Fibroblast of pulmonary artery (primary cell): Measurements from ENCODE around the gene SOCS6.
"Not testable (repeated sequence)": the region's sequence is repeated elsewhere in the genome, so short reads cannot be mapped to it uniquely, and the experiment has no call there.

Experiments
- DNase-seq: peaks from one replicate; pipeline ENCODE4 v3.0.0-alpha.2; 2010; ENCODE audit warnings: low read depth
- H3K4me3 ChIP-seq: replicated peaks from 2 replicates; pipeline ENCODE4 v1.5.1; 2011; ENCODE audit warnings: low read depth, mild to moderate bottlenecking, control low read depth, low read length, moderate library complexity
- TF ChIP-seq, protein P1 (sequence below): IDR thresholded peaks from 2 replicates; pipeline ENCODE4 v1.5.1; 2011; ENCODE audit warnings: mild to moderate bottlenecking, control low read depth, low read length, inconsistent platforms; ENCODE audit errors: missing control alignments

SOCS6 gene

DNA sequence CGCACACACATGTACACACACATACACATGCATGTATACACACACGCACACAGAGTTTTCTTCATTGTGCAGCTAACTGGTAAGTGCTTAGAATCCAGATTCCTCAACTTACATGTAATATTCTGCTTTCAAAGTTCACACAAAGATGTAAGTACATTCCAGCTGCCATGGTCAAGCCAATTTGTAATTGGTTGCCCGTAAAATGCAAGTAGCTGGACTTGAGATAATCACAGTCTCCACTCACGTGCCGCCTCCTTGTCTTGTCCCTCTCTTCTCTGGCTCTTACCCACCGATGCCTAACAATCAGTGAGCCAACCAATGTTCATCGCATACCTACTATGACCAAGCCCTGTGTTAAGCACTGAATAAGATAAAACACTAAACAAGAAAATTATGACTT lies 77.8 kb downstream of the SOCS6 start:
- no peak overlapping the region for H3K4me3 ChIP-seq
- TF ChIP-seq, protein P1, sequence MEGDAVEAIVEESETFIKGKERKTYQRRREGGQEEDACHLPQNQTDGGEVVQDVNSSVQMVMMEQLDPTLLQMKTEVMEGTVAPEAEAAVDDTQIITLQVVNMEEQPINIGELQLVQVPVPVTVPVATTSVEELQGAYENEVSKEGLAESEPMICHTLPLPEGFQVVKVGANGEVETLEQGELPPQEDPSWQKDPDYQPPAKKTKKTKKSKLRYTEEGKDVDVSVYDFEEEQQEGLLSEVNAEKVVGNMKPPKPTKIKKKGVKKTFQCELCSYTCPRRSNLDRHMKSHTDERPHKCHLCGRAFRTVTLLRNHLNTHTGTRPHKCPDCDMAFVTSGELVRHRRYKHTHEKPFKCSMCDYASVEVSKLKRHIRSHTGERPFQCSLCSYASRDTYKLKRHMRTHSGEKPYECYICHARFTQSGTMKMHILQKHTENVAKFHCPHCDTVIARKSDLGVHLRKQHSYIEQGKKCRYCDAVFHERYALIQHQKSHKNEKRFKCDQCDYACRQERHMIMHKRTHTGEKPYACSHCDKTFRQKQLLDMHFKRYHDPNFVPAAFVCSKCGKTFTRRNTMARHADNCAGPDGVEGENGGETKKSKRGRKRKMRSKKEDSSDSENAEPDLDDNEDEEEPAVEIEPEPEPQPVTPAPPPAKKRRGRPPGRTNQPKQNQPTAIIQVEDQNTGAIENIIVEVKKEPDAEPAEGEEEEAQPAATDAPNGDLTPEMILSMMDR, result no peak
- DNase-seq, result no peak

DNA sequence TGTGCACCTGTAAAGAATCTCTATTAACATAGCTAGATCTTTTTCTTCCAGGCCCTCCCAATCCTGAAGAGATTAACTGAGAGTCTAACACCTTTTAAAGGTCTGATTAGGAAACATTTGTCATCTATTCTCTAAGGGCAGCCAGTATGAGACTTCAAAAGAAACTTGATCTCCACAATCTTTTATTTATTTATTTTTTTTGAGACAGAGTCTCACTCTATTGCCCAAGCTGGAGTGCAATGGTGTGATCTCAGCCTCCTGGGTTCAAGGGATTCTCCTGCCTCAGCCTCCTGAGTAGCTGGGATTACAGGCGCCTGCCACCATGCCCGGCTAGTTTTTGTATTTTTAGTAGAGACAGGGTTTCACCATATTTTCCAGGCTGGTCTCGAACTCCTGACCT lies 78.5 kb downstream of the SOCS6 start:
- not testable (repeated sequence) for DNase-seq, H3K4me3 ChIP-seq

DNA sequence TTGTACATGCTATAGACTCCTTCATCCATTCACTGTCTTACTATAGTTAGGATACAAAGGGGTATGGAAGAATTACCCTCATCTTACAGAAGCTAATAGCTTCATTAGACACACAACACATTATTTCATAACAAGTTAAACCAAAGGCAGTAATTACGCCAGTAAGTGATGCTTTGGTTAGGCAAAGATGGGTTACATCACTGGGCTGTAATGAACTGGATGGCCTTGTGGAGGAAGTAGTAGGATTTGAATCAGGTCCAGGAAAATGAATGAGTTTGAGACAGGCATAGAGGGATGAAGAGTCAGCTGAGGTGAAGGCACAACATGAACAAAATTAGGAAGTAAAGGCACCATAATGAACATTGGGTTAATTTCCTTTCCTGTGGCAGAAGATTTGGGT lies 80.1 kb downstream of the SOCS6 start:
- no peak overlapping the region for H3K4me3 ChIP-seq
- DNase-seq, result peak; percentile 26
- TF ChIP-seq, protein P1, result no peak

DNA sequence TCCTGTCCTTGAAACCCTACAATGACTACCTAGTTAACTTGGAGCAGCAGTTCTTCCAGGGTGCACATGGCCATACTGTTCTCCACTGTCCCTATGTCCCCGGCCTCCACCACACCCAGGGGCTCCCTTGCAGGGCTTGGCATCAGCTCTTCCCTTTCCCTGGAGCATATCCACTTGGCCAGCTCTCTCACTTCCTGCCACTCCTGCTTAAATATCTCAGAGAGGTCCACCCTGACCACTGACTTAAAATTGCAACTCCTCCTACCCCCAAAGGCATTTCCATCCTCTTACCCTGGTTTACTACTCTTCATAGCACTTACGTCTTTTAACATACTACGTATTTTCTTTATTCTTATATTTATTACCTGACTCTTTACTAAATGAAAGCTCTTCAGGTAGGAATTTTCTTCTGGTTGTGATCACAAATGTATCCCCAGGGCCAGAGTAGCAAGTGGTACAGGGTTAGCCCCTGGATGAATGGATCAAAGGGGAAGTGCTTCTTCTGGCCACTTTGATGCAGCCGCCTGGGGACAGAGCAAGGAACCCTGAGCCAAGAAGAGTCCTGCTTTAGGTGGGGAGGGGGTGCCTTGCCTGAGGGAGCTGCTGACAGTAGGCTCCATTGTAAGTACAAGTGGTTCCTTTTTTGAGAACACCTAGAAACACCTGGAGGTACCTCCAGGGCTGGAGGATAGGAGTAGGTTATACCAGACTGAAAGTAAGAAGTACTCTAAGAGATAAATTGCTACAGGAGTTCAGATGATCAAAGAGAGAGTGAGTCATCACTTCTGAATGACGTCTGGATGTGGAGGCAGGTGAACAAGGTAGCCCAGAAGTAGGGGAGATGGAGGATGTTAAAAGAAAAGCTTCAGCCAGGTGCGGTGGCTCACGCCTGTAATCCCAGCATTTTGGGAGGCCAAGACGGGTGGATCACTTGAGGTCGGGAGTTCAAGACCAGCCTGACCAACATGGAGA lies 82.2 kb downstream of the SOCS6 start:
- H3K4me3 ChIP-seq, result no peak overlapping the region
- TF ChIP-seq, protein P1, result no peak
- no peak for DNase-seq

DNA sequence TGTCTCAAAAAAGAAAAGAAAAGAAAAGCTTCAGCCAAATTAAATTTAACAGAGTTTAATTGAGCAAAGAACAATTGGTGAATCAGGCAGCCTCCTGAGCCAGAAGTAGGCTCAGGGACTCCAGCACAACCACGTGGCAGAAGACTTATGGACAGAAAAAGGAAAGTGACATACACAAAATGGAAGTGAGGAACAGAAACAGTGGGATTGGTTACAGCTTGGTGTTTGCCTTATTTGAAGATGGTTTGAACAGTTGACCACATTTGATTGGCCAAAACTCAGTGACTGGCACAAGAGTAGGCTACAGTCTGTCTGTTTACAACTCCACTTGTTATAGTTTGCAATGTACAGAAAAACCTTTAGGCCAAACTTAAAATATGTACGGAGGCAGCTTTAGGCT lies 83.1 kb downstream of the SOCS6 start:
- DNase-seq, result no peak
- TF ChIP-seq, protein P1, result no peak
- H3K4me3 ChIP-seq, result no peak overlapping the region

DNA sequence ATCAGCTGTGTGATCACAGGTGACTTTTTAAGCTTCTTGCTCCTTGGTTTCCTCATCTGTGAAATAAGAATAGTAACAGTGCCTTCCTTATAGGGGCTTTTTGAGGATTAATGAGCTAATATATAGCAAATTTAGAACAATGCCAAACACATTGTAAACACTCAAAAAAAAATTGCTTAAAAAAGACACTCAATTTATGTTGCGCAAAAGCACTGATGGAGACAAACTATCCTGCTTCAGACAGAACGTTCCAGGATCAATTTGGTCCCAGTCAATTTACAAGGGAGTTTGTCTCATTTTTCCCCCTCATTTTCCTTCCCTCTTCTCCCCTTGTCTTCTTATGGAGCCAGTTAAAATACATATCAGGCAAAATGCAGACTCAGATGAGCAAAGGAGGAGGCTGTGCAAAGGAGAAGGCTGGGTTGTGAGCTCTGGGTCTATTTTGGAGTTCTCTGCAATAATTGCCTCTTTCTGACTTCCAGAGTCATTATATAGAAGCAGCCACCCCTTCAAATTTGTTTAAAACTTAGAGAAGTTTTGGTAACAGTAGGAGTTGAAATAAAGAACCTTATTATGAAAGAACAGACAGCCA lies 83.7 kb downstream of the SOCS6 start:
- TF ChIP-seq, protein P1, result no peak
- DNase-seq, result no peak
- H3K4me3 ChIP-seq, result no peak overlapping the region

DNA sequence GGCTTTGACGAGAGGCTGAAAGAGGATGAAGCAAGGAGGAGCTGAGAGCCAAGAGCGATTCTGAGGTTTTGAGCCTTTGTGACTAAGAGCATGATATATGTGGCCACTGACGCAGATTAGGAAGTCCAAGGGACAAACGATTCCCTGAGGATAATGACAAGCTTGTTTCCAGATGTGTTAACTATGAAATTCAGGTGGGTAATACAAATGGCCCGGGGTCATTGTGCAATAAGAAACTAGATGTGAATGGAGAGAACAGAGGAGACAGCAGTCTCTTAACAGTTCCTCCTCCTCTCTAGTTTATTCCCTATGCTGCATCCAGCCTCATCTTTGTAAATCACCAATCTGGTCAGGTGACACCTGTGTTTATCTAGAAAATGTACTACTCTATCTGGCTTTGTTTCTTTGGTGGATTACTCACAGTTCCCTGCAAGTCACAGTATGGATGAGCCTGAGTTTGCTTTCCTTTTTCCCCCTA lies 84.2 kb downstream of the SOCS6 start:
- DNase-seq, result peak; percentile 80
- TF ChIP-seq, protein P1, result no peak
- no peak overlapping the region for H3K4me3 ChIP-seq
